KMS-11 (cell line): ENCODE data around the gene IL1F10.

Source experiments
- H2AFZ ChIP-seq: fragments of 200-600 bp; sonication (generic); 2 replicates; pipeline ENCODE4 v1.6.1; 2016; ENCODE audit warnings: antibody characterized with exemption, mixed run types, low read depth
- H3K27ac ChIP-seq: fragments of 200-600 bp; sonication (generic); 2 replicates; pipeline ENCODE4 v1.6.1; 2016; ENCODE audit warnings: mild to moderate bottlenecking, mixed run types
- H3K27me3 ChIP-seq: fragments of 200-600 bp; sonication (generic); 2 replicates; pipeline ENCODE4 v1.6.1; 2017; ENCODE audit warnings: mild to moderate bottlenecking, low read depth, mixed run types, moderate library complexity; ENCODE audit not compliant: insufficient read depth
- H3K36me3 ChIP-seq: fragments of 200-600 bp; sonication (generic); 2 replicates; pipeline ENCODE4 v1.6.1; 2017; ENCODE audit warnings: mild to moderate bottlenecking, mixed run types; ENCODE audit not compliant: insufficient read depth
- H3K4me1 ChIP-seq: fragments of 200-600 bp; sonication (generic); 2 replicates; pipeline ENCODE4 v1.6.1; 2016; ENCODE audit warnings: mild to moderate bottlenecking, low read depth, mixed run types; ENCODE audit not compliant: poor library complexity, severe bottlenecking
- H3K4me2 ChIP-seq: fragments of 200-600 bp; sonication (generic); 2 replicates; pipeline ENCODE4 v1.7.0; 2016; ENCODE audit warnings: mild to moderate bottlenecking, mixed run types
- H3K4me3 ChIP-seq: fragments of 200-600 bp; sonication (generic); IDR thresholded peaks from 2 replicates; pipeline ENCODE4 v1.6.1; 2017; ENCODE audit warnings: low read depth, low read length, mixed read lengths; ENCODE audit not compliant: insufficient read depth
- H3K79me2 ChIP-seq: fragments of 200-600 bp; sonication (generic); 2 replicates; pipeline ENCODE4 v1.6.1; 2016; ENCODE audit warnings: low read depth, mixed run types; ENCODE audit not compliant: insufficient read depth
- H3K9ac ChIP-seq: fragments of 200-600 bp; sonication (generic); 2 replicates; pipeline ENCODE4 v1.6.1; 2016; ENCODE audit warnings: mild to moderate bottlenecking, mixed run types
- H4K20me1 ChIP-seq: fragments of 200-600 bp; sonication (generic); 2 replicates; pipeline ENCODE4 v1.6.1; 2016; ENCODE audit warnings: mild to moderate bottlenecking, mixed run types; ENCODE audit not compliant: insufficient read depth
- CTCF ChIP-seq: fragments of 200-600 bp; sonication (generic); conservative IDR thresholded peaks from 2 replicates; pipeline ENCODE4 v1.6.1; 2017; ENCODE audit warnings: low read depth, mild to moderate bottlenecking, antibody characterized with exemption, low read length, moderate library complexity, mixed read lengths

The IL1F10 gene

GRCh38 chr2:113117541-113118262 lies 49.9 kb downstream of the IL1F10 start:
- Histone ChIP-seq H3K27me3 (no peaks in the 10 kb centered on the region), H3K4me1 (no peaks in the 10 kb centered on the region), H3K79me2 (no peaks in the 10 kb centered on the region), H2AFZ (no peak overlapping the region), H3K9ac (no peak overlapping the region), H3K36me3 (no peaks in the 10 kb centered on the region), H3K4me2 (no peak overlapping the region), H3K4me3 (no peak overlapping the region), H4K20me1 (no peaks in the 10 kb centered on the region), H3K27ac (no peak overlapping the region)
- no peak for TF ChIP-seq CTCF

GRCh38 chr2:113118263-113118657 lies 50.5 kb downstream of the IL1F10 start:
- Histone ChIP-seq H3K4me1 (no peaks in the 10 kb centered on the region), H3K27ac (no peak overlapping the region), H4K20me1 (no peaks in the 10 kb centered on the region), H3K9ac (no peak overlapping the region), H3K36me3 (no peaks in the 10 kb centered on the region), H3K4me3 (no peak overlapping the region), H3K27me3 (no peaks in the 10 kb centered on the region), H3K79me2 (no peaks in the 10 kb centered on the region), H2AFZ (no peak overlapping the region), H3K4me2 (no peak overlapping the region)
- TF ChIP-seq CTCF: no peak

GRCh38 chr2:113119111-113119510 lies 51.3 kb downstream of the IL1F10 start:
- Histone ChIP-seq H4K20me1 (no peaks in the 10 kb centered on the region), H3K4me3 (no peak overlapping the region), H3K4me2 (no peak overlapping the region), H3K4me1 (no peaks in the 10 kb centered on the region), H3K27me3 (no peaks in the 10 kb centered on the region), H3K9ac (no peak overlapping the region), H3K36me3 (no peaks in the 10 kb centered on the region), H3K79me2 (no peaks in the 10 kb centered on the region), H2AFZ (no peak overlapping the region), H3K27ac (no peak overlapping the region)
- TF ChIP-seq CTCF: no peak

- no peak for TF ChIP-seq CTCF
- Histone ChIP-seq H4K20me1 (no peaks in the 10 kb centered on the region), H3K4me2 (no peak overlapping the region), H3K4me3 (no peak overlapping the region), H3K79me2 (no peaks in the 10 kb centered on the region), H3K4me1 (no peaks in the 10 kb centered on the region), H3K27me3 (no peaks in the 10 kb centered on the region), H3K9ac (no peak overlapping the region), H3K27ac (no peak overlapping the region), H3K36me3 (no peaks in the 10 kb centered on the region), H2AFZ (no peak overlapping the region)
Observed at GRCh38 chr2:113120861-113121260, 53.1 kb downstream of the IL1F10 start.
